ENCODE measurements around the gene COIL.

The COIL gene

GRCh38 chr17:56899403-56899802, 61.4 kb downstream of the COIL start:
- DNase-seq = no peak

- DNase-seq = no peak
Observed at GRCh38 chr17:56898874-56899273, 62.0 kb downstream of the COIL start.

DNA sequence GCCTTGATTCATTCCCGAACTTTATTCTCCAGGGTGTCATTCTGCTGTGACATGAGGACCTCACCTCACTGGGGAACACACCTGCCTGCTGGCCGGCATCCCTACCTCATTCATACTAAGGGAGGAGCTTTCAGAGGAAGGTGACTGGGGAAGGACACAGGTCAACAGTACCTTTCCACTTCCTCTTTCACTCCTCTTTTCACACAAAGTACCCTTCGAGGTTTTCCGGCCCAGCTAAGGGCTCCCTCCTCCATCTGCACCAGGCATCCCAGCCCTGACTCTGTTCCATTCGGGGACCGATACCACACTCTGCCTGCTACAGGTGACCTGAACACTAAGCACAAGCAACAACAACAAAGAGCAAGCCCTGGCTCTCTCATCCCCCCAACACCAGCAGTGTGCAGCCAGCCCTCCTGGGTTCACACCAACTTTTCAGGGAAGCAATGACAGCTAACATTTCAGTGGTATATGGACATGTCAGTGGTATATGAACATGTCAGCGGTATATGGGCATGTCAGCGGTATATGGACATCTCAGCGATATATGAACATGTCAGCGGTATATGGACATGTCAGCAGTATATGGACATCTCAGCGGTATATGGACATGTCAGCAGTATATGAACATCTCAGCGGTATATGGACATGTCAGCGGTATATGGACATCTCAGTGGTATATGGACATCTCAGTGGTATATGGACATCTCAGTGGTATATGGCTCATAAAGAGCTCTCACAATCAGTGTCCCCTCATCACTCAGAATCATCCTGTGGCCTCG, 63.0 kb downstream of the COIL start:
- DNase-seq = no peak

GRCh38 chr17:56896968-56897359, 63.9 kb downstream of the COIL start:
- no peak for DNase-seq

DNA sequence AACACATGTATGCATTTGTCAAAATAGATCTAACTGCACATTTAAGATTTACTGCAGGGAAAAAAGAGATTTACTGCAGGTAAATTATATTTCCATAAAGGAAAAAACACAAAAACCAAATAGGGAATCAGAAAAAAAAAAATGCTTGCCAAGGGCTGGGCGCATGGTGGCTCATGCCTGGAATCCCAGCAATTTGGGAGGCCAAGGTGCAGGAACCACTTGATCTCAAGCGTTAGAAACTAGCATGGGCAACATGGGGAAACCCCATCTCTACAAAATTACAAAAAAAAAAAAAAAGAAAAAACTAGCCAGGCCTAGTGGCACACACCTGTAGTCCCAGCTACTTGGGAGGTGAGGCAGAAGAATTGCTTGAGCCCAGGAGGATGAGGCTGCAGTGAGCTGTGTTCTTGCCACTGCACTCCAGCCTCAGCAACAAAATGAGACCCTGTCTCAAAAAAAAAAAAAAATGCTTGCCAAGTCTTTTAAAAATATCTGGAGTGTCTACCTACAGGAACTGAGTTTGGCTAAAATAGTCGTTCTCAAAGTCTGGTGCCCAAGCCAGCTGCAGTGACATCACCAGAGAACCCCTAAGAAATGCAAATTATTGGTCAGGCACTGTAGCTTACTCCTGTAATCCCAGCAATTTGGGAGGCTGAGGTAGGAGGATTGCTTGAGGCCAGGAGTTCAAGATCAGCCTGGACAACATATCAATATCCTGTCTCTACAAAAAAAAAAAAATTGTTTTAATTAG, 64.5 kb downstream of the COIL start:
- no peak for DNase-seq

GRCh38 chr17:56894859-56895455, 65.9 kb downstream of the COIL start:
- no peak for DNase-seq

- DNase-seq = no peak
Observed at GRCh38 chr17:56893503-56893902, 67.3 kb downstream of the COIL start.

DNA sequence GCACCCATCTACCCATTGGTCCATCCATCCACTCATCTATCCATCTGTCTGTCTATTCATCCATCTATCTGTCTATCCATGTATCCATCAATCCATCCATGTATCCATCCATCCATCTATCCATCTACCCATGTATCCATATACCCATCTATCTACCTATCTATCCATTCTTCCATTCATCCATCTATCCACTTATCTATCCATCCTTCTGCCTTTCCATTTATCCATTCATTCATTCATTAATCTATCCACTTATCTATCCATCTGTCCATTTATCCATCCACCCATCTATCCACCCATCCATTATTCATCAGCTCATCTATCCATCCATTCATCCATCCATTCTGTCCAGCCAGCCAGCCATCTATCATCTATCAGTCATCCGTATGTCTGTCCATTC, 68.5 kb downstream of the COIL start:
- no peak for DNase-seq

DNA sequence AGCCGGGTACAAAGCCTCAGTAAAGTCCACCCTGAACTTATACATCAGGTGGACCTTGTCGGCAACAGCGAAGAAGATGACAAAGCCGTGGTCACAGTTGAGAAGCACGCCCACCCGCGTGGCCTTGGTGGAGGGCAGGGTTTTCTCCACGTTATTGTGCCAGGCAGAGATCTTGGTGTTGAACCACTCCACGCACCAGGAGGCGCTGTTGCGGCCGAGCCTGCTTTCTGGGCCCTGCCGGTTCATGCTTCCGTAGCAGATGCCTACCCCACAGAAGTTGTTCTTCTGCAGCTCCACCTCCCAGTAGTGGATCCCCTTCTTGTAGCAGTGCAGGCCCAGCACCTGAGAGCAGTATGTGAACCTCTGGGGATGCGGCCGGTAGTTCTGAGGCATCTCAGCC, 69.1 kb downstream of the COIL start:
- DNase-seq = no peak

DNA sequence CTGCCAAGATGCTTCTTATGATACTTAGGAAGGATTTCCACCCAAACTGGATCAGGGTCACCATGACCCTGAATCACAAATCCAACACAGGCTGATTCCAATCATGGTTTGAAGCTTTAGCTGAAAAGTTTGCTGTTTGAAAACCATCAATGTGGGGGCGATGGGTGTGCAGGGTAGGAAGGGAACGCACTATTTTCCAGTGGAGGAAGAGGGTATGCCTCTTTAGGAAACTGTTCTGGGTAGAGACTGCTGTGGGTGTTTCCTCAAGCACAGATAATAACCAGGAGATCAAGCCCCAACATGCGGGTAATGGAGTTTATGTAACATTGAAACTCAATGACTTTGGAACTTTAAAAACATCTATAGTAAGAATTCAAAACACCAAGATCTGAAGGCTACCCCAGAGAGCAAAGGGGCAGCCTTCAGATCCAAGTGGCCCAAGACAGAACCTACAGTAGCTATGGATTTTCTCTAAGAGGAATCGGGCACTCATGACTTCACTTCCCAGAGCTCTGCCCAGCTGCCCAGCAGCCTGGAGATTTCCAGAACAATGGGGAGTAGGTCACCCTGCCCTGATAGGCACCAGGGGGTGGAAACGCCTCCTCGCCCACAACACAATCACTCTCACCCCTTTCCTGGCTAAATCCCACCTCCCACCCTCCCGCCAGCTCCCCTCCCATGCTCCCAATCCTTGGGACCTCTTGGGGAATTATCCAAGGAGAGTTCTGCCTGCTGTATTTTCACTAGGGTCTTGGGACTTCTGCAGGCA, 69.8 kb downstream of the COIL start:
- no peak for DNase-seq

DNA sequence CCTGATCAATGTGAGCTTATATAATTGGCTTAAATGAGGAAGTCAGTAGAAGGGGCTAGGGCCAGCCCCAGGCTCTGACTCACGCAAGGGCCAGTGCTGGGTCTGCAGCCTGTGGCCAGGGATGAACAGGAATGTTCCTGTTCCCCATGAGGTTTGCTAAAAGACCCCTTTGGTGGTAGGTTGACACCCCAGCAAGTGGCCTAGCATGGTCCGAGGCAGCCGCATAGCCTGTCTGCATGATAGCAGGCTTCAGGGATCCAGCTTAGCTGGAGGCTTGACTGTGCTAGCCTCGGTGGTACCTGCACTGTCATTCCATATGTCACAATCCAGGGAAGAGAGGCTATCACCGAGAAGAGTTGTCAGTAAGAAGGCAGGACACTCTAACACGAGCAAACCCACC, 70.5 kb downstream of the COIL start:
- DNase-seq = no peak
